NCI-H1930 (cell line): ENCODE results near the gene SLC30A7.
"Not testable (repeated sequence)": the region's sequence is repeated elsewhere in the genome, so short reads cannot be mapped to it uniquely, and the experiment has no call there.

Experiments
- DNase-seq, 2 experiments: peaks; one replicate each; lab custom pipeline; 2025; lab: John Stamatoyannopoulos, UW

The SLC30A7 gene

GRCh38 chr1:100889869-100890482, 5.9 kb upstream of the SLC30A7 start:
- not testable (repeated sequence) for DNase-seq

- no peak for DNase-seq
Observed at GRCh38 chr1:100891380-100891779, 4.5 kb upstream of the SLC30A7 start.

GRCh38 chr1:100892554-100892953, 3.3 kb upstream of the SLC30A7 start:
- no peak for DNase-seq

GRCh38 chr1:100893718-100894117, 2.2 kb upstream of the SLC30A7 start:
- DNase-seq = no peak

- peak; percentile 69 to 76 for DNase-seq
Observed at GRCh38 chr1:100894603-100895539, 1.0 kb upstream of the SLC30A7 start, which contains the start of gene EXTL2. EXTL2 (minus strand) TSS chr1:100894842; CDS start chr1:100888757, 6,085 bp downstream.

- DNase-seq = no peak
Observed at GRCh38 chr1:100896481-100896982, 642 bp downstream of the SLC30A7 start.

- DNase-seq = no peak
Observed at GRCh38 chr1:100902365-100902764, 6.5 kb downstream of the SLC30A7 start.

- DNase-seq = no peak
Observed at GRCh38 chr1:100903777-100904176, 7.9 kb downstream of the SLC30A7 start.

- no peak for DNase-seq
Observed at GRCh38 chr1:100904528-100904927, 8.6 kb downstream of the SLC30A7 start.

- DNase-seq = no peak
Observed at GRCh38 chr1:100905181-100905580, 9.3 kb downstream of the SLC30A7 start.

GRCh38 chr1:100907887-100908286, 12.0 kb downstream of the SLC30A7 start:
- no peak for DNase-seq

- no peak for DNase-seq
Observed at GRCh38 chr1:100909018-100909417, 13.1 kb downstream of the SLC30A7 start.

GRCh38 chr1:100912019-100912418, 16.1 kb downstream of the SLC30A7 start:
- no peak for DNase-seq

GRCh38 chr1:100921110-100921706, 25.3 kb downstream of the SLC30A7 start:
- peak; percentile 9 to 26 for DNase-seq

GRCh38 chr1:100924212-100924611, 28.3 kb downstream of the SLC30A7 start:
- DNase-seq = no peak

GRCh38 chr1:100924991-100925390, 29.1 kb downstream of the SLC30A7 start:
- no peak for DNase-seq

GRCh38 chr1:100926240-100926639, 30.4 kb downstream of the SLC30A7 start:
- no peak for DNase-seq

GRCh38 chr1:100927276-100927675, 31.4 kb downstream of the SLC30A7 start:
- no peak for DNase-seq

GRCh38 chr1:100928128-100928527, 32.2 kb downstream of the SLC30A7 start:
- DNase-seq = no peak

- no peak for DNase-seq
Observed at GRCh38 chr1:100930494-100930893, 34.6 kb downstream of the SLC30A7 start.

- DNase-seq = no peak
Observed at GRCh38 chr1:100931716-100932115, 35.8 kb downstream of the SLC30A7 start.

GRCh38 chr1:100933555-100933954, 37.7 kb downstream of the SLC30A7 start:
- not testable (repeated sequence) for DNase-seq
